Liver (tissue), 3 donors: Measurements from ENCODE around the gene NUDT2.

Source experiments
- ATF3 ChIP-seq: IDR thresholded peaks from 2 replicates; pipeline ENCODE4 v1.6.1; 2016; ENCODE audit warnings: antibody characterized with exemption
- CTCF ChIP-seq: fragments of 150-350 bp; IDR thresholded peaks from 2 replicates; pipeline ENCODE4 v1.5.1; 2017; ENCODE audit warnings: improper control_type of control experiment, low read depth, low read length; ENCODE audit not compliant: missing input control
- EGR1 ChIP-seq, 2 donors: IDR thresholded peaks; 2 replicates each; pipeline ENCODE4 v1.6.1; 2016 to 2018; ENCODE audit warnings: antibody characterized with exemption in 2 of 2, low read depth in 2 of 2
- GABPA ChIP-seq, 2 donors: IDR thresholded peaks in 1 of 2; conservative IDR thresholded peaks in 1 of 2; 2 replicates each; pipeline ENCODE4 v1.6.1; 2016; ENCODE audit warnings: antibody characterized with exemption in 2 of 2, mild to moderate bottlenecking in 1 of 2, moderate library complexity in 1 of 2
- MAX ChIP-seq: IDR thresholded peaks from 2 replicates; pipeline ENCODE4 v1.6.1; 2016; ENCODE audit warnings: antibody characterized with exemption
- REST ChIP-seq: IDR thresholded peaks from 2 replicates; pipeline ENCODE4 v1.6.1; 2016; ENCODE audit warnings: antibody characterized with exemption, mild to moderate bottlenecking
- RXRA ChIP-seq, 2 donors: IDR thresholded peaks; 2 replicates each; pipeline ENCODE4 v1.6.1; 2017 to 2018; ENCODE audit warnings: antibody characterized with exemption in 2 of 2, mild to moderate bottlenecking in 1 of 2
- SP1 ChIP-seq: IDR thresholded peaks from 2 replicates; pipeline ENCODE4 v1.6.1; 2018; ENCODE audit warnings: antibody characterized with exemption, mild to moderate bottlenecking
- ZBTB33 ChIP-seq: IDR thresholded peaks from 2 replicates; pipeline ENCODE4 v1.6.1; 2016; ENCODE audit warnings: antibody characterized with exemption
- donor health status: healthy.
- donor health status: healthy.

- TF ChIP-seq CTCF (no peak), MAX (no peak), SP1 (no peak), ATF3 (no peak), GABPA (IDR thresholded peaks at IDR 0.05 in 1 of 2, conservative IDR thresholded peaks at IDR 0.05 in 1 of 2) (no peak), EGR1 (IDR thresholded peaks at IDR 0.05; ENCODE audit: low read depth in 2 of 2) (no peak), REST (no peak), RXRA (IDR thresholded peaks at IDR 0.05) (no peak), ZBTB33 (no peak)
Observed at GRCh38 chr9:34373749-34374148, 44.4 kb downstream of the NUDT2 start.
